Esophagus muscularis mucosa (tissue), 4 donors: Measurements from ENCODE around the gene GSK3B.

ENCODE experiments used
- CTCF ChIP-seq, 3 experiments: fragments of 200-600 bp in 2 of 3; fragments of 450-650 bp in 1 of 3; sonication (generic) in 2 of 3; IDR thresholded peaks; one replicate each; pipeline ENCODE4 v1.5.1; 2017 to 2019; ENCODE audit warnings: antibody characterized with exemption in 3 of 3, mild to moderate bottlenecking in 2 of 3, moderate library complexity in 1 of 3
- EP300 ChIP-seq: sonication (generic); formaldehyde crosslinking; IDR thresholded peaks from one replicate; pipeline ENCODE4 v1.6.1; 2017; ENCODE audit warnings: antibody characterized with exemption
- POLR2A ChIP-seq: fragments of 450-650 bp; IDR thresholded peaks from one replicate; pipeline ENCODE4 v1.6.1; 2017; ENCODE audit warnings: antibody characterized with exemption, moderate library complexity, mild to moderate bottlenecking, low read depth
- POLR2AphosphoS5 ChIP-seq, 2 donors: sonication (generic); formaldehyde crosslinking; IDR thresholded peaks; one replicate each; pipeline ENCODE4 v1.6.1; 2017; ENCODE audit warnings: antibody characterized with exemption in 2 of 2

GRCh38 chr3:120103276-120103675 lies 9.0 kb upstream of the GSK3B start:
- TF ChIP-seq CTCF (IDR thresholded peaks at IDR 0.05) (no peak), EP300 (no peak), POLR2AphosphoS5 (IDR thresholded peaks at IDR 0.05) (no peak), POLR2A (no peak)
